ENCODE results near the gene RCAN2.
"Not testable (repeated sequence)": the region's sequence is repeated elsewhere in the genome, so short reads cannot be mapped to it uniquely, and the experiment has no call there.

Gene RCAN2

GRCh38 chr6:46390153-46390876 is 100.9 kb downstream of the RCAN2 start:
- DNase-seq (ENCODE audit: low read depth in 2 of 2) = no peak

- not testable (repeated sequence) for DNase-seq (ENCODE audit: low read depth in 2 of 2)
Measured at GRCh38 chr6:46387728-46388127, 103.5 kb downstream of the RCAN2 start.

GRCh38 chr6:46381579-46381978 is 109.7 kb downstream of the RCAN2 start:
- no peak for DNase-seq (ENCODE audit: low read depth in 2 of 2)

GRCh38 chr6:46381057-46381456 is 110.2 kb downstream of the RCAN2 start:
- no peak for DNase-seq (ENCODE audit: low read depth in 2 of 2)

GRCh38 chr6:46380152-46380807 is 111.0 kb downstream of the RCAN2 start:
- DNase-seq (ENCODE audit: low read depth in 2 of 2) = no peak

- DNase-seq (ENCODE audit: low read depth in 2 of 2) = no peak
Measured at GRCh38 chr6:46378882-46379416, 112.3 kb downstream of the RCAN2 start.

GRCh38 chr6:46378161-46378881 is 112.9 kb downstream of the RCAN2 start:
- DNase-seq (ENCODE audit: low read depth in 2 of 2) = no peak

GRCh38 chr6:46377209-46377608 is 114.0 kb downstream of the RCAN2 start:
- no peak for DNase-seq (ENCODE audit: low read depth in 2 of 2)

GRCh38 chr6:46376562-46377061 is 114.6 kb downstream of the RCAN2 start:
- no peak for DNase-seq (ENCODE audit: low read depth in 2 of 2)

- DNase-seq (ENCODE audit: low read depth in 2 of 2) = no peak
Measured at GRCh38 chr6:46370622-46371021, 120.6 kb downstream of the RCAN2 start.

GRCh38 chr6:46368169-46368536 is 123.1 kb downstream of the RCAN2 start:
- no peak for DNase-seq (ENCODE audit: low read depth in 2 of 2)

- no peak for DNase-seq (ENCODE audit: low read depth in 2 of 2)
Measured at GRCh38 chr6:46367354-46368168, 123.7 kb downstream of the RCAN2 start.

GRCh38 chr6:46366190-46366900 is 124.9 kb downstream of the RCAN2 start:
- DNase-seq (ENCODE audit: low read depth in 2 of 2) = no peak

- no peak for DNase-seq (ENCODE audit: low read depth in 2 of 2)
Measured at GRCh38 chr6:46357591-46357990, 133.7 kb downstream of the RCAN2 start.

- DNase-seq (ENCODE audit: low read depth in 2 of 2) = no peak
Measured at GRCh38 chr6:46356543-46356942, 134.7 kb downstream of the RCAN2 start.

- DNase-seq (ENCODE audit: low read depth in 2 of 2) = no peak
Measured at GRCh38 chr6:46353528-46353927, 137.7 kb downstream of the RCAN2 start.

GRCh38 chr6:46352541-46353268 is 138.5 kb downstream of the RCAN2 start:
- no peak for DNase-seq (ENCODE audit: low read depth in 2 of 2)

GRCh38 chr6:46350714-46351113 is 140.5 kb downstream of the RCAN2 start:
- no peak for DNase-seq (ENCODE audit: low read depth in 2 of 2)

- DNase-seq (ENCODE audit: low read depth in 2 of 2) = no peak
Measured at GRCh38 chr6:46347669-46348068, 143.6 kb downstream of the RCAN2 start.

GRCh38 chr6:46340246-46340645 is 151.0 kb downstream of the RCAN2 start:
- DNase-seq (ENCODE audit: low read depth in 2 of 2) = no peak

Measured in fibroblast of skin of left biceps (primary cell).